Hepatocyte (in vitro differentiated cells): ENCODE measurements around the gene SIRT1. TPM values are rescaled to one million over a fixed set of nuclear protein-coding genes. Genes with fewer than 3 reads are reported as not detected.

Experiments used
- DNase-seq: peaks from one replicate; pipeline ENCODE4 v3.0.0-alpha.2; 2016; ENCODE audit warnings: low spot score
- H2AFZ ChIP-seq: fragments of 200-600 bp; sonication (generic); 2 replicates; pipeline ENCODE4 v1.6.0; 2016; ENCODE audit warnings: antibody characterized with exemption, mild to moderate bottlenecking
- H3K27ac ChIP-seq: fragments of 200-600 bp; sonication (generic); 2 replicates; pipeline ENCODE4 v1.5.1; 2016; ENCODE audit warnings: mild to moderate bottlenecking
- H3K27me3 ChIP-seq: fragments of 200-600 bp; sonication (generic); 2 replicates; pipeline ENCODE4 v1.6.1; 2016
- H3K36me3 ChIP-seq: fragments of 200-600 bp; sonication (generic); replicated peaks from 2 replicates; pipeline ENCODE4 v1.5.1; 2016; ENCODE audit warnings: low read depth; ENCODE audit not compliant: insufficient read depth
- H3K4me1 ChIP-seq: fragments of 200-600 bp; sonication (generic); 2 replicates; pipeline ENCODE4 v1.5.1; 2016; ENCODE audit warnings: mild to moderate bottlenecking, moderate library complexity; ENCODE audit not compliant: insufficient read depth
- H3K4me2 ChIP-seq: fragments of 200-600 bp; sonication (generic); 2 replicates; pipeline ENCODE4 v1.6.0; 2016
- H3K4me3 ChIP-seq: fragments of 200-600 bp; sonication (generic); 2 replicates; pipeline ENCODE4 v1.5.1; 2016; ENCODE audit warnings: mild to moderate bottlenecking
- H3K79me2 ChIP-seq: fragments of 200-600 bp; sonication (generic); 2 replicates; pipeline ENCODE4 v1.6.0; 2017; ENCODE audit warnings: mild to moderate bottlenecking
- H3K9me2 ChIP-seq: fragments of 200-600 bp; sonication (generic); replicated peaks from 2 replicates; pipeline ENCODE4 v1.6.0; 2017; ENCODE audit warnings: mild to moderate bottlenecking; ENCODE audit not compliant: insufficient read depth
- H3K9me3 ChIP-seq: fragments of 200-600 bp; sonication (generic); 2 replicates; pipeline ENCODE4 v1.5.1; 2016; ENCODE audit warnings: low read depth, mild to moderate bottlenecking
- H4K20me1 ChIP-seq: fragments of 200-600 bp; sonication (generic); 2 replicates; pipeline ENCODE4 v1.6.0; 2016; ENCODE audit warnings: mild to moderate bottlenecking; ENCODE audit not compliant: insufficient read depth, poor library complexity, severe bottlenecking
- EZH2 ChIP-seq: fragments of 200-600 bp; sonication (generic); IDR thresholded peaks from 2 replicates; pipeline ENCODE4 v1.6.1; 2016; ENCODE audit warnings: antibody characterized with exemption, mild to moderate bottlenecking, borderline replicate concordance
- EZH2phosphoT487 ChIP-seq: fragments of 200-600 bp; sonication (generic); IDR thresholded peaks from one replicate; pipeline ENCODE4 v1.6.1; 2018; ENCODE audit warnings: antibody characterized with exemption, mild to moderate bottlenecking, low read depth, moderate library complexity; ENCODE audit not compliant: unreplicated experiment, severe bottlenecking
- WGBS: methylation state at CpG from one replicate; pipeline ENCODE4 v1.1.6; 2016; ENCODE audit warnings: low lambda C conversion rate; ENCODE audit errors: missing lambda C conversion rate; 5-methylcytosine and 5-hydroxymethylcytosine counted together
- polyA plus RNA-seq: library from polyadenylated mRNA; unstranded; fragments of >200 nt; fragmentation: Nextera tagmentation; extraction: Ambion mirVana; gene quantifications from 2 replicates; pipeline ENCODE4 v1.2.1, GENCODE V29; 2016
- total RNA-seq: library from RNA; depleted of rRNA; stranded (reverse); fragments of >200 nt; gene quantifications from 2 replicates; pipeline ENCODE4 v1.2.3, GENCODE V29; 2014
- TF ChIP-seq, protein P1 (sequence below): fragments of 200-600 bp; sonication (generic); IDR thresholded peaks from 2 replicates; pipeline ENCODE4 v1.5.1; 2016; ENCODE audit warnings: antibody characterized with exemption, mild to moderate bottlenecking; ENCODE audit not compliant: poor library complexity

The SIRT1 gene
- total and polyA plus RNA-seq, 2 experiments from 2014 or later = 14.7 to 24.3 TPM

DNA sequence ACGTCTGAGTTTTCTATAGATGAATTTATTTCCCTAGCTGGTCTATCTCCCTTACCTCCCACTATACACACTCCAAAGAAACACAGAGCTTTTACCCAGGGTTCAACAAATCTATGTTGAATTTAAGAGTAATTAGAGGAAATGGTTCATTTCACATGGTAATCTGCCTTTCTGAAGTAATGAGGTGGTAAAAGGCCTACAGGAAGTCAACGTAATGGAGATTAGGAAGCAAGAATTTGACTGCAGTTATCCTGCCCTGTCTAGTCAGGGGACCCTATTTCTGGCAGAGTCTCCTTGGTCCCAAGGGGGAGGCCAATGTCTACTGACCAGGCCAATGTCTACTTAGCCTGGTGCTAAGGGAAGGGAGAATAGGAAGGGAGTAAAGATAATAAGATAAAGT is 21.4 kb upstream of the SIRT1 start:
- H3K9me3 ChIP-seq = no peaks in the 10 kb centered on the region
- H3K27ac ChIP-seq = no peak overlapping the region
- no peak overlapping the region for H3K4me3 ChIP-seq
- 78% methylated on average over 2 of the region's 2 CpGs for WGBS
- no peaks in the 10 kb centered on the region for H3K27me3 ChIP-seq
- no peak for DNase-seq
- no peaks in the 10 kb centered on the region for H3K9me2 ChIP-seq
- no peaks in the 10 kb centered on the region for H4K20me1 ChIP-seq
- no peak overlapping the region for H3K4me2 ChIP-seq
- H2AFZ ChIP-seq = no peak overlapping the region
- H3K36me3 ChIP-seq = no peaks in the 10 kb centered on the region
- H3K79me2 ChIP-seq = no peaks in the 10 kb centered on the region
- no peak for TF ChIP-seq EZH2
- no peak for TF ChIP-seq EZH2phosphoT487
- TF ChIP-seq, protein P1, sequence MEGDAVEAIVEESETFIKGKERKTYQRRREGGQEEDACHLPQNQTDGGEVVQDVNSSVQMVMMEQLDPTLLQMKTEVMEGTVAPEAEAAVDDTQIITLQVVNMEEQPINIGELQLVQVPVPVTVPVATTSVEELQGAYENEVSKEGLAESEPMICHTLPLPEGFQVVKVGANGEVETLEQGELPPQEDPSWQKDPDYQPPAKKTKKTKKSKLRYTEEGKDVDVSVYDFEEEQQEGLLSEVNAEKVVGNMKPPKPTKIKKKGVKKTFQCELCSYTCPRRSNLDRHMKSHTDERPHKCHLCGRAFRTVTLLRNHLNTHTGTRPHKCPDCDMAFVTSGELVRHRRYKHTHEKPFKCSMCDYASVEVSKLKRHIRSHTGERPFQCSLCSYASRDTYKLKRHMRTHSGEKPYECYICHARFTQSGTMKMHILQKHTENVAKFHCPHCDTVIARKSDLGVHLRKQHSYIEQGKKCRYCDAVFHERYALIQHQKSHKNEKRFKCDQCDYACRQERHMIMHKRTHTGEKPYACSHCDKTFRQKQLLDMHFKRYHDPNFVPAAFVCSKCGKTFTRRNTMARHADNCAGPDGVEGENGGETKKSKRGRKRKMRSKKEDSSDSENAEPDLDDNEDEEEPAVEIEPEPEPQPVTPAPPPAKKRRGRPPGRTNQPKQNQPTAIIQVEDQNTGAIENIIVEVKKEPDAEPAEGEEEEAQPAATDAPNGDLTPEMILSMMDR = no peak
- H3K4me1 ChIP-seq = no peaks in the 10 kb centered on the region

DNA sequence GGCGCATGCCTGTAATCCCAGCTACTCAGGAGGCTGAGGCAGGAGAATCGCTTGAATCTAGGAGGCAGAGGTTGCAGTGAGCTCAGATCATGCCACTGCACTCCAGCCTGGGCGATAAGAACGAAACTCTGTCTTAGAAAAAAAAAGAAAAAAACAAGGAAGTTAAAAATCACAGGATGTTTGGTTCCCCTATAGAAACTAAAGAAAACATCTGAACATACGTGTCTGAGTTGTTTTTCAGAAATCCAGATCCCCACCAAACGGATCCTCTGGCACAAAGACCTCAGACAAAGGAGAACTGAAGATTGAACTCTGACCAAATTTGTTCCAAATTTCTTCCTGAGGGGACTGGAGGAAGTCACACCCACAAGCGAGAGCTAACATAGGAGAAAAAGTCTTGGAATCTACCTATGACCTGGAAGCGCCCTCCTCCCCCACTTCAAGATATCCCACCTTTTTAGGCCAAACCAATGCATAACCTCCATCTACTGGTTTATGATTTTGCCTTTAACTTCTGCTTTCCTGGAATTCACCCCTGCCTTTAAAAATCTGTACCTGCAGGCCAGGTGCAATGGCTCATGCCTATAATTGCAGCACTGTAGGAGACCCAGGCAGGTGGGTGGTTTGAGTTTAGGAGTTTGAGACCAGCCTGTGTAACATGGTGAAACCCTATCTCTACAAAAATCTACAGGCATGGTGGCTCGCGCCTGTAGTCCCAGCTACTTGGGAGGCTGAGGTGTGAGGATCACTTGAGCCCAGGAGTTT is 19.7 kb upstream of the SIRT1 start:
- no peak for DNase-seq
- Histone ChIP-seq H3K9me2 (no peaks in the 10 kb centered on the region), H3K79me2 (no peaks in the 10 kb centered on the region), H3K9me3 (no peaks in the 10 kb centered on the region), H3K36me3 (no peaks in the 10 kb centered on the region), H3K4me2 (no peak overlapping the region), H2AFZ (no peak overlapping the region), H4K20me1 (no peaks in the 10 kb centered on the region), H3K27me3 (no peaks in the 10 kb centered on the region), H3K4me3 (no peak overlapping the region), H3K27ac (no peak overlapping the region), H3K4me1 (no peaks in the 10 kb centered on the region)
- 97% methylated on average over 10 of the region's 10 CpGs for WGBS
- TF ChIP-seq EZH2phosphoT487 (no peak), EZH2 (no peak)
- TF ChIP-seq, protein P1 = no peak

DNA sequence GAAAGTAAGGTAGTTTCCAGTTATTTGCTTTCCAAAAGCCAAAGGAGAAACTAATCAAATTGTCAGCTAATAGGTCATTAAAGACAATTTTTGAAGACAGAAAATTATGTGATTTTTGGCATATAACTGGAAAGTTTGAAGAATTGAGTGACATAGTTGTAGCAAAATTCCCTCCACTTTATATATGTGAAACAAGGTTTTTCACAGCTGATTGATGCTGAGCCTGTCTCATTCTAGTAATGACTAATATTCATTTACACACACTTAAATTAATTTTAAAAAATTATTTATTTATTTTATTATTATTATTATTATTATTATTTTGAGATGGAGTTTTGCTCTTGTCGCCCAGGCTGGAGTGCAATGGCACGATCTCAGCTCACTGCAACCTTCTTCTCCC is 16.3 kb upstream of the SIRT1 start:
- Histone ChIP-seq H3K27ac (no peak overlapping the region), H3K27me3 (no peaks in the 10 kb centered on the region), H3K9me3 (no peaks in the 10 kb centered on the region), H3K9me2 (no peaks in the 10 kb centered on the region), H2AFZ (no peak overlapping the region), H3K4me1 (no peaks in the 10 kb centered on the region), H3K79me2 (no peaks in the 10 kb centered on the region), H3K36me3 (no peaks in the 10 kb centered on the region), H4K20me1 (no peaks in the 10 kb centered on the region), H3K4me2 (no peak overlapping the region), H3K4me3 (no peak overlapping the region)
- TF ChIP-seq, protein P1 = no peak
- TF ChIP-seq EZH2 (no peak), EZH2phosphoT487 (no peak)
- WGBS = 100% methylated on average over 2 of the region's 2 CpGs
- no peak for DNase-seq
